Measurements from ENCODE around the gene TTC39A.

Gene TTC39A

GRCh38 chr1:51330331-51331201 lies at the start of gene TTC39A:
TTC39A (minus strand) TSS chr1:51330562; CDS start chr1:51330477, 85 bp downstream.
- DNase-seq = no peak

GRCh38 chr1:51378871-51379270 lies 48.5 kb upstream of the TTC39A start:
- DNase-seq = no peak

GRCh38 chr1:51373898-51374297 lies 43.5 kb upstream of the TTC39A start:
- DNase-seq = no peak

GRCh38 chr1:51372561-51372960 lies 42.2 kb upstream of the TTC39A start:
- DNase-seq = no peak

GRCh38 chr1:51369171-51369570 lies 38.8 kb upstream of the TTC39A start:
- no peak for DNase-seq

- DNase-seq = no peak
Observed at GRCh38 chr1:51365774-51366173, 35.4 kb upstream of the TTC39A start.

GRCh38 chr1:51359879-51360278 lies 29.5 kb upstream of the TTC39A start:
- DNase-seq = no peak

GRCh38 chr1:51355382-51355781 lies 25.0 kb upstream of the TTC39A start:
- no peak for DNase-seq

- DNase-seq = no peak
Observed at GRCh38 chr1:51354416-51354815, 24.1 kb upstream of the TTC39A start.

GRCh38 chr1:51351907-51352306 lies 21.5 kb upstream of the TTC39A start:
- DNase-seq = no peak

- DNase-seq = no peak
Observed at GRCh38 chr1:51349862-51350261, 19.5 kb upstream of the TTC39A start.

- DNase-seq = no peak
Observed at GRCh38 chr1:51348147-51348527, 17.8 kb upstream of the TTC39A start.

- no peak for DNase-seq
Observed at GRCh38 chr1:51347398-51348146, 17.2 kb upstream of the TTC39A start.

- no peak for DNase-seq
Observed at GRCh38 chr1:51346086-51346942, 16.0 kb upstream of the TTC39A start.

- no peak for DNase-seq
Observed at GRCh38 chr1:51345300-51345687, 14.9 kb upstream of the TTC39A start.

- no peak for DNase-seq
Observed at GRCh38 chr1:51344602-51345299, 14.4 kb upstream of the TTC39A start.

- no peak for DNase-seq
Observed at GRCh38 chr1:51344276-51344601, 13.9 kb upstream of the TTC39A start.

GRCh38 chr1:51343624-51344023 lies 13.3 kb upstream of the TTC39A start:
- no peak for DNase-seq

GRCh38 chr1:51342591-51343206 lies 12.3 kb upstream of the TTC39A start:
- no peak for DNase-seq

- DNase-seq = no peak
Observed at GRCh38 chr1:51341876-51342496, 11.6 kb upstream of the TTC39A start.

GRCh38 chr1:51340380-51340779 lies 10.0 kb upstream of the TTC39A start:
- DNase-seq = no peak

GRCh38 chr1:51336711-51337110 lies 6.3 kb upstream of the TTC39A start:
- DNase-seq = no peak

Data from stimulated activated CD4-positive, alpha-beta T cell treated with anti-CD3 and anti-CD28 coated beads, Interleukin-2, amount 100 ng/mL, for 48 hours (primary cell).